Activated CD8-positive, alpha-beta memory T cell treated with anti-CD3 and anti-CD28 coated beads for 48 hours (primary cell): ENCODE results near the gene GPRC5A.

Experiments
- DNase-seq, 3 experiments: peaks; one replicate each; pipeline ENCODE4 v3.0.0-alpha.2; 2020; ENCODE audit warnings: low read depth in 2 of 3, low spot score in 2 of 3

The GPRC5A gene

GRCh38 chr12:12885096-12885792 is 6.1 kb upstream of the GPRC5A start:
- DNase-seq: no peak

- no peak for DNase-seq
These were observed 3.9 kb upstream of the GPRC5A start for GRCh38 chr12:12887471-12887870.

- no peak for DNase-seq
These were observed 1.7 kb upstream of the GPRC5A start for GRCh38 chr12:12889701-12890100.

- no peak for DNase-seq
These were observed 751 bp upstream of the GPRC5A start for GRCh38 chr12:12890543-12891079.

GRCh38 chr12:12891881-12892355 is 556 bp downstream of the GPRC5A start:
- DNase-seq: no peak

GRCh38 chr12:12892681-12893141 is 1.3 kb downstream of the GPRC5A start:
- DNase-seq: no peak

- no peak for DNase-seq
These were observed 2.1 kb downstream of the GPRC5A start for GRCh38 chr12:12893438-12893837.

GRCh38 chr12:12896260-12896659 is 4.9 kb downstream of the GPRC5A start:
- DNase-seq: no peak

GRCh38 chr12:12897302-12897701 is 5.9 kb downstream of the GPRC5A start:
- DNase-seq: no peak

GRCh38 chr12:12898136-12898717 is 6.9 kb downstream of the GPRC5A start:
- DNase-seq: no peak

- DNase-seq: no peak
These were observed 7.6 kb downstream of the GPRC5A start for GRCh38 chr12:12898911-12899511.

- DNase-seq: peak in 1 of 3 experiments; percentile 15
These were observed 8.4 kb downstream of the GPRC5A start for GRCh38 chr12:12899530-12900380.

GRCh38 chr12:12900786-12901157 is 9.4 kb downstream of the GPRC5A start:
- no peak for DNase-seq

- no peak for DNase-seq
These were observed 9.9 kb downstream of the GPRC5A start for GRCh38 chr12:12901158-12901791.

GRCh38 chr12:12902036-12902435 is 10.7 kb downstream of the GPRC5A start:
- DNase-seq: no peak

GRCh38 chr12:12903642-12904609 is 12.6 kb downstream of the GPRC5A start:
- DNase-seq: no peak

- DNase-seq: no peak
These were observed 16.2 kb downstream of the GPRC5A start for GRCh38 chr12:12907552-12907951.

- DNase-seq: no peak
These were observed 16.9 kb downstream of the GPRC5A start for GRCh38 chr12:12908252-12908651.

GRCh38 chr12:12908711-12909110 is 17.3 kb downstream of the GPRC5A start:
- no peak for DNase-seq
